Activated T-helper 9 cell treated with anti-CD3 and anti-CD28 coated beads, Interleukin-2, amount 50 U/mL, for 16 hours (primary cell): ENCODE data around the gene RIOX2.

Experiments used
- DNase-seq: peaks from one replicate; pipeline ENCODE4 v3.0.0-alpha.2; 2020; ENCODE audit warnings: low read depth

RIOX2 gene

GRCh38 chr3:97990624-97991292 lies 18.5 kb upstream of the RIOX2 start:
- no peak for DNase-seq

GRCh38 chr3:97988784-97989568 lies 16.7 kb upstream of the RIOX2 start:
- no peak for DNase-seq

DNA sequence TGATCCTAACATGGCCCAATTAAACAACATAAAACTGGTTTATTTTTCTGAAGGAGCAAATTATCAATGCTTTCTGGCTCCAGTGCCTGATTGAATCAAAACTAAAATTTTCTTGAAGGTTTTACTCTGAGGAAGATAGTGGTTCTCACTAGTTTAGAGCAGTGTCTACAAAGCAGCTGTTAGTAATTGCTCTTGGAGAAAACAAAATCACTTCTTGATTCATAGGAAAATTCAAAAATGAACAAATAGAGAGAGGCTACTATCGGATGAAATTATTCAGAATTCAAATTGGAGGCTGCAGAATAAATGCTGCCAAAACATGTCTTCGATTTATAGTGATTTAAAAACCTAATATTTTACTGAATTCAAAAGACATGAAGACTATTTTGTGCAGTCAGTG lies 15.1 kb upstream of the RIOX2 start:
- no peak for DNase-seq

GRCh38 chr3:97983933-97984491 lies 11.8 kb upstream of the RIOX2 start:
- DNase-seq, result no peak

- DNase-seq, result no peak
Observed at GRCh38 chr3:97981886-97982285, 9.7 kb upstream of the RIOX2 start.

DNA sequence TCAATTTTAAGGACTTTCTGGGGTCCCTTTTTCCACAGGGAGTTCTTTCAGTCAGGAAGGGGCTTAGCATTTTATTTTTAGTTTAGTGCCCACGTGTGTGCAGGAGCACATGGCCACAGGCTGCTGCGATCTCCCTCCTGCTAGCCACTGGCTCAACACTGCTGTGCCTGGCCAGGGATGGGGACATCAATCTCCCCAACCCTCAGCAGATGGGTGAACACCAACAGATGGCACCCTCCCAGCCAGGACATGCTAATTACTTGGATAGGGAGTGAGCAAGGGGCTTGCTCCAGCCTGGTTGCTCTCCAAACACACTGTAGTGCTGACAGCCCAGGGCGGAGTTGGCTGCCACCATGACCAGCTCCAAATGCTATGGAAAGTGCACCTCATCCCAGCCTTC lies 7.4 kb upstream of the RIOX2 start:
- DNase-seq, result no peak

DNA sequence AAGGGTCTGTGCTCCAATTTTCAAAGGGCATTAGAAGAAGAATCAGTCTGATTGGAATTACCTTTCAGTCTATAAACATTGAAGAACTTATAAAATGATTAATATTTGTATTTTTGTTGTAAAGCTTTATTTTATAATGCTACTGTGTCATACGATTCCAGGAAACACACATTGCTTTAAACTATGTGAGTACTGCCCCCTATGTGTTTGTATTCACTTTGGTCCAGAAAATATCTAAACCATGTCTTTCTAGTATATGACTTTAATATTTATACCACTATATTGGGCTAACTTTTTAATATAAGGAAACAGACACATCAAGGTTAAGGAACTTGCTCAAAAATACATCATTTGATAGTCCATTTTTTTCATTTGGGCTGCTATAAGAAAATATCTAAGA lies 3.2 kb upstream of the RIOX2 start:
- no peak for DNase-seq

- no peak for DNase-seq
Observed at GRCh38 chr3:97974996-97975395, 2.8 kb upstream of the RIOX2 start.

DNA sequence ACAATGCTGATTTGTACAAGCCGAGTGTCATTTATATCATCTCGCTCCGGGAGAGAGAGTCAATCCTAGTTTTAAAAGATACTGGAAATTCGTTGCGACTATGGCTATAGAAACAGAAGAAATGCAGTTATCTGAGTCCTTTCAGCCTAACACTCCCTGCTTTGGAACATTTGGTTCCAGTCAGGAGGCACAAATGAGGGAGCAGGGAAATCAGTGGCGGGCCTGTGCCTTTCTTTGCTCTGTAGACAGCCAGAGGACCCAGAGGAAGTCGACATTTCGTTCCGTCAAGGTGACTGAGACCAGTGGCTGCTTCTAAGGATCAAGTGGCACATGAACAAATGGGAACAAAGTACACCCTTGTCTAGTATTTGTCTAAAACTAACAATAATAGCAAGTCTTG lies 745 bp upstream of the RIOX2 start:
- DNase-seq, result no peak

DNA sequence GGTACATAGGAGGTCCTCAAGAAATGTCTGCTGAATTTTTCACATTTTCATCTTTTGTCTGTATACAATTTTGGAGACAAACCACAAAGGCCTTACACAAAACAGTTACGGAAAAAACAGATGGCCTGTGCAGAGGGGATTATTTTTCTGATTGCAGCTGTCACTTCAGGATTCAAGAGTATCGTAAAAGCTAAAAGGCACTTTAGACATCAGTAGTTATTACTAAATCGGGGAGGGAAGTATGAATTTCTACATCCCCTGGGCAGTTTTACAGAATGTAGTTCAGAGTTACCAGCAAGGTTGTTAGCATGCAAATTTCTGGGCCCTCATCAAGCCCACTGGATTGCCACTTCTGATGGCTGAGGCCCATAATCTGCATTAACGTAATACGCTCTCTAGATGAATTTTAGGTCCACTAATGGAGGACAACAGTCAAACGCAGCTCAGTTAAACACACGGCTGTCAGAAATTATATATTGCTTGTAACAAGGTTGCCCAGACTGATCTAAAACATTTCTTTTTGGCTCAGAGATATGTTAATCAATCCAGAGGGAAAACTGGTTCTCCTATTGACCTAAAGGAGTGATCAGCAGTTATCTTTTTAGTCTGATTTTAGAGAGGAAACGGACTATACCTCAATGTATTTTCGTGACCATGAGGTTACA lies 1.1 kb downstream of the RIOX2 start:
- no peak for DNase-seq

DNA sequence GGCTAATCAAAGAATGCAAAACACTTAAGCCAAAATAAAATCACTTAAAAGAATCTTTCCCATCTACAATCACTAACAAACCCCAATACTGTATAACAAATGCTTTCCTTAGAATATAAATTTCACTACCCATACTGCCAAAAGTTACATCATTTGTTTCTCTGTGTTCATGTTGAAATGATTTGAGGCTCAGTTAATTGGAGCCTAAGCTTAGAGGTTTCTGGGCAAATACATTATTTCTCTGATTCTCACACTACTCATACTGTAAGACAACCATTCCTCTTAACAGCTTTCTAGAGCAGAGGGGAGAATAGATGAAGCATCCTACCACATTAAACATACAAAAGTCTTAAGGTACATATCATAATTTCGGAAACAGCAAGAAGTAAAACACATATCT lies 2.1 kb downstream of the RIOX2 start:
- no peak for DNase-seq

DNA sequence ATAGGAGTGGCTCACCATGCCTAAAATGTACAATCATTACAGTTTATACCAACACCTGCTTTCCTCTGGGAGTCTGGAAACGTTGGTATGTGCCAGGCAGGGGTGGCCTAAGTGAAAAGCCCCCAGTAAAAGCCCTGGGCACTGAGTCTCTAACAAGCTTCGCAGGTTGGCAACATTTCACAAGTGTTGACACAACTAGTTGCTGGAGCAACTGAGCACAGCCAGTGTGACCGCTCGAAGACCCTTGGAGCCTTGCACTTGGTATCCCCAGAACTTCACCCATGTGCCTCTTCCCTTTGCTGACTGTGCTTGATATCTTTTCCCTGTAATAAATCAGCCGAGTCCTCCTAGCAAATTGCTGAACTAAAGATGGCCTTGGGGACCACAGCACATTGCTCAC lies 2.7 kb downstream of the RIOX2 start:
- no peak for DNase-seq

DNA sequence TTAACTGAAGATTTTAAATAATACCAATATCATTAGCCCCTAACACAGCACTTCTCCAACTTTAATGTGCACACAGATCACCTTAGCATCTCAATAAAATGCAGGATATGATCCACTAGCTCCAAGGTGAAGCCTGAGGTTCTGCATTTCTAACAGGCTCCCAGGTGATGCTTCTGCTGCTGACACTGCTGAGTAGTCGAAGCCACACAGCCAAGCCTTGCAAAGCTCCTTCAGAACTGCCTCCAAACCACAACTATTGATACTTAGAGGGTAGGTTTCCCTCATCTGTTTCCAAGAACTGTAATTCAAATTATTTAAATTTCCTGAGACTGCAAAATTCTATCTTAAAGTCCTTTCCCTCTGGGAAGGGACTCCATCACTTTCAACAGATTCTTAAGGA lies 3.9 kb downstream of the RIOX2 start:
- no peak for DNase-seq

GRCh38 chr3:97967966-97968365 lies 4.3 kb downstream of the RIOX2 start:
- no peak for DNase-seq

DNA sequence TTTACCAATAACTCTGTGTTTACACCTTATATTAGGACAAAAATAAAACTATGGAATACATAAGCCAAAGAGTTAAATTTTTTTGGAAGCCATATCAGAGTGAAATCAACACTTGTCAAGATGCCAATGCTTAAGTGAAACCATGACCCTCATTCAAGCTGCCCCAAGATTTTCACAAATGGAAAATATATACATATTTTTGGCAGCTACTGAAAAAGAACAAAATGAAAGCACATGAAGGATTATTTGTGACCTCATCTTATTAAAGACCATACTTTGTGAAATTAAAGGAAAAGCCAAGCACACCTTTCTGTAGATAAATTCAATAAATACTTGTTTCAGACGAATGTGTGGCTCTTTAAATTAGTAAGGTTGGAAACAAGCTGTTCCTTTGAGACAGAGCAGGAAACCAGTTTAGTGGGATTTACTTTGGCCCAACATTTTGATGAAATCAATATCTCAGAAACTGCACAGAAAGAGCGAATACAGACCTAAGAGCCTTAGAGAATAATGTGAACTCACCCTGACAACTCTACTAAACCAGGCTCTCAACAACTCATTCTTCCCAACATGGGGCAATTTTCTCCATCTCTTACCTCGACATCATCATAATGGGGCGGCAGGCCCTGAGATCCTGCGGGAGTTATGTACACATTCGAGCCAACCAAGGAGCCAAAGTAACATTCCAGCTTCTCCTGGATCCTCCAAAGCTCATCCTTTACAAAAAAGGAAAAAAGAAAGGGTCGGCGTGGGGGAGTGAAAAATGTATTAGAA lies 11.1 kb downstream of the RIOX2 start:
- DNase-seq, result no peak

DNA sequence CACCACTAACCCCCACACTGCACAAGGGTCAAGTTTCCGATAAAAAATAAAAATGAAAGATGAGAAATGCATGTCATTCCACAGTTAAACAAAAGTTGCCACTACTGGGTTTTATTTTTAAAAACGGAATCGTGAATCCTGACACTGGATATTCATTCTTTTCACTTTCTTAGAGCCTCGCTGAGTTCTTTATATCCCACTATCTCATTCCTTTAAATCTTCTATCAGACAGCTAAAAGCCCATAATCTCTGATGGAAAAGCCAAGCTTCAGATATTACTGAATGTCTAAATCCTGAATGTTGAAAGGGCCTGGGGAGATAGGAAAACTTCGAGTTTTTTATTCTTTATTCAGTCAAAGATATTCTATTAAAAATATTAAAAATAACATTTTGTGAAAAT lies 11.7 kb downstream of the RIOX2 start:
- no peak for DNase-seq

DNA sequence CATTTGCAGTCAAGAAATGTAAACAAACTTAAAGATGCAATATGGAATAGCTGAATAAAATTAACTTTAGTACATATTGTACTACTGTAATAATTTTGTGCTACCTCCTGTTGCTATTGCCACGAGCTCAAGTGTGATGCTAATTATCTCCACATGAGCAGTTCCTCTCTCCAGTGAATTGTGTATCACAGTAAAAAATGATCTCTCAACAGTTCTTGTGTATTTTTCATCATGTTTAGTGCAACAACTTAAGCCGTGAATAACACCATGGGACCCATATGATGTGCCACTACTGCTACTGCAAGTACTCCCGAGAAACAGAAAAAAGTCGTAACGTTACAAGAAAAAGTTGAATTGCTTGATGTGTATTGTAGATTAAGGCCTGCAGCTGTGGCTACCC lies 12.4 kb downstream of the RIOX2 start:
- no peak for DNase-seq

DNA sequence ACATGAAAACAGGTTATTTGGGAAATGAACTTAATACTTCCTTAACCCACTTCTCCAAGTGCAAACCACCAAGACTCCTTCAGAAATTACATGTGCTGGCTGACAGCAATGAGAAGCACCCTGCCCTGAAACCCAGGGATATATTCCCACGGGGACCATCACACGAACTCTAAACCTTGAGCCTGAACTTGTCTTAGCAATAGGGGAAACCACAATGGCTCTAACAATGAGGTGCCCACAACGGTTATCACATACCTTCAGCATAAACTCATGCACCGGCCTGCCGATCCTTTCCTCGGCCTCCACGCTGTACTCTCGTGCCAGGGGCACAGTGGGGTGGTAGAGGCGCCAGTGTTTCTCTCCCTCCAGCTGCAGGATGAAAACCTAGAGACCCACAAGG lies 13.4 kb downstream of the RIOX2 start:
- no peak for DNase-seq

DNA sequence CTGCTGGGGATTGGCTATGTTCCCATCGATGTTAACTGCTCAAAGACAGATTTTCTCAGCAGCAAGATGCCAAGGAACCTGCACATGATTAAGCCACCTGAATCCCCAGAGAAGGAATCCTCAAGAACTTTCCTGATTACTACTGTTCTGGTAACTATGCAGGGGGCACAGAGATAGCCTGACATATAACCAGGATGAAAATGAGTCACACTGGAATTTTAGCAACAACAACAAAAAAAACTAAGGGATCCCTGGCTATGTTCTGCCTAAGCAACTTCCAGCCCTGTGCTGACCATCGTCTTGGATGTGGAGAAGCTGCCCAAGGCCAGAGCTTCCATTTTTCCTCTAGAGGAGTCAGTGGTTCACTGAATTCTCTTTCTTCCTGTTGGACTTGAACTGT lies 13.8 kb downstream of the RIOX2 start:
- no peak for DNase-seq

GRCh38 chr3:97957617-97958311 lies 14.5 kb downstream of the RIOX2 start:
- no peak for DNase-seq

DNA sequence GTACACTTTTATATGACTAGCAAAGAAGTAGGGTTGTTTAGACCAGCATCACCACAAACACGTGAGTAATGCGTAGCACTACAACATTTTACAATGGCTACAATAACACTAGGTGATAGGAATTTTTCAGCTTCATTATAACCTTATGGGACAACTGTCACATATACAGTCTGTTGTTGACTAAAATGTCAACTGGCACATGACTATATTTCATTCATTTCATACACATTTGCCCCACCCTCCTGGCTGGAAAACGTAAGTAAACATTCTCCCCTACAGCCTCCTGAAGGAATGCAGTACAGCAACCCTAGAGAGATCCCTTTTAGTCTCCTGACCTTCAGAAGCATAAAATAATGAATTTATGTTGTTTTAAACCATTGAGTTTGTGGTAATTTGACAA lies 16.2 kb downstream of the RIOX2 start:
- DNase-seq, result no peak
